Suprapubic skin (tissue), 4 donors: ENCODE measurements around the gene HERC6. TPM values are rescaled to one million over a fixed set of nuclear protein-coding genes. Genes with fewer than 3 reads are reported as not detected.
A peak's percentile ranks its signal among the peaks of the same experiment; 100 is the strongest.
"Not testable (repeated sequence)": the region's sequence is repeated elsewhere in the genome, so short reads cannot be mapped to it uniquely, and the experiment has no call there.

Source experiments
- DNase-seq, 2 donors: peaks; one replicate each; pipeline ENCODE4 v3.0.0-alpha.2; 2019; ENCODE audit warnings: low spot score in 2 of 2
- H3K27ac ChIP-seq: fragments of 200-600 bp; sonication (generic); one replicate; pipeline ENCODE4 v1.5.1; 2019
- H3K27me3 ChIP-seq: fragments of 200-600 bp; sonication (generic); one replicate; pipeline ENCODE4 v1.5.1; 2019
- H3K36me3 ChIP-seq: fragments of 200-600 bp; sonication (generic); one replicate; pipeline ENCODE4 v1.5.1; 2019
- H3K4me1 ChIP-seq: fragments of 200-600 bp; sonication (generic); one replicate; pipeline ENCODE4 v1.5.1; 2019
- H3K4me3 ChIP-seq: fragments of 200-600 bp; sonication (generic); one replicate; pipeline ENCODE4 v1.5.1; 2019; ENCODE audit warnings: mild to moderate bottlenecking
- H3K9me3 ChIP-seq: fragments of 200-600 bp; sonication (generic); one replicate; pipeline ENCODE4 v1.5.1; 2019
- CTCF ChIP-seq, 2 donors: fragments of 200-600 bp in 1 of 2; fragments of 450-650 bp in 1 of 2; sonication (generic) in 1 of 2; IDR thresholded peaks; one replicate each; pipeline ENCODE4 v1.5.1; 2016 to 2019; ENCODE audit warnings: antibody characterized with exemption in 2 of 2, mild to moderate bottlenecking in 1 of 2, moderate library complexity in 1 of 2
- EP300 ChIP-seq: sonication (generic); formaldehyde crosslinking; IDR thresholded peaks from one replicate; pipeline ENCODE4 v1.6.1; 2017; ENCODE audit warnings: antibody characterized with exemption
- POLR2A ChIP-seq, 2 donors: fragments of 450-650 bp; IDR thresholded peaks; one replicate each; pipeline ENCODE4 v1.6.1; 2017; ENCODE audit warnings: antibody characterized with exemption in 2 of 2, mild to moderate bottlenecking in 2 of 2, moderate library complexity in 2 of 2
- POLR2AphosphoS5 ChIP-seq, 3 donors: sonication (generic); formaldehyde crosslinking; IDR thresholded peaks; one replicate each; pipeline ENCODE4 v1.6.1; 2017; ENCODE audit warnings: antibody characterized with exemption in 3 of 3
- WGBS: methylation state at CpG from one replicate; pipeline ENCODE4 v1.1.5; 2018; 5-methylcytosine and 5-hydroxymethylcytosine counted together
- total RNA-seq, 4 donors: library from RNA; depleted of rRNA; stranded (reverse); fragments of >200 nt; gene quantifications; one replicate each; pipeline ENCODE4 v1.1.0, GENCODE V29; 2016

HERC6 gene
- 1 to 10 TPM; 2.7 to 7.9 (median 3.1) TPM for total RNA-seq

GRCh38 chr4:88378691-88379559 lies at the start of gene HERC6:
HERC6 (plus strand) TSS chr4:88378852; CDS start chr4:88378922, 70 bp downstream.
- peak; percentile 33 to 73 for TF ChIP-seq CTCF (IDR thresholded peaks at IDR 0.05)
- no peak for TF ChIP-seq POLR2AphosphoS5 (IDR thresholded peaks at IDR 0.05)
- no peak for TF ChIP-seq EP300
- TF ChIP-seq POLR2A (IDR thresholded peaks at IDR 0.05) = no peak
- no peaks in the 10 kb centered on the region for H3K9me3 ChIP-seq
- H3K27ac ChIP-seq = peak within 1 kb of the TSS; percentile 91
- DNase-seq = peak; percentile 77 to 83
- no peaks in the 10 kb centered on the region for H3K4me1 ChIP-seq
- WGBS = 0% methylated on average over 31 of the region's 62 CpGs
- H3K27me3 ChIP-seq = no peaks in the 10 kb centered on the region
- no peaks in the 10 kb centered on the region for H3K36me3 ChIP-seq
- H3K4me3 ChIP-seq = peak within 1 kb of the TSS; percentile 99

- DNase-seq = no peak
- no peak overlapping the region for H3K4me3 ChIP-seq
- H3K27ac ChIP-seq = no peak overlapping the region
- H3K36me3 ChIP-seq = no peaks in the 10 kb centered on the region
- 95% methylated on average over 1 of the region's 1 CpG for WGBS
- TF ChIP-seq POLR2A (IDR thresholded peaks at IDR 0.05) (no peak), POLR2AphosphoS5 (IDR thresholded peaks at IDR 0.05) (no peak), CTCF (IDR thresholded peaks at IDR 0.05) (no peak), EP300 (no peak)
- no peaks in the 10 kb centered on the region for H3K9me3 ChIP-seq
- no peaks in the 10 kb centered on the region for H3K4me1 ChIP-seq
- no peaks in the 10 kb centered on the region for H3K27me3 ChIP-seq
Observed at GRCh38 chr4:88333741-88334405, 44.8 kb upstream of the HERC6 start.

GRCh38 chr4:88335092-88335665 lies 43.5 kb upstream of the HERC6 start:
- 64% methylated on average over 11 of the region's 11 CpGs for WGBS
- no peak overlapping the region for H3K27ac ChIP-seq

GRCh38 chr4:88341227-88342192 lies 37.1 kb upstream of the HERC6 start:
- Histone ChIP-seq H3K4me1 (no peaks in the 10 kb centered on the region), H3K36me3 (no peaks in the 10 kb centered on the region), H3K27me3 (no peaks in the 10 kb centered on the region), H3K27ac (no peak overlapping the region), H3K9me3 (no peaks in the 10 kb centered on the region), H3K4me3 (no peak overlapping the region)
- TF ChIP-seq CTCF (IDR thresholded peaks at IDR 0.05) = no peak
- TF ChIP-seq POLR2A (IDR thresholded peaks at IDR 0.05) = no peak
- no peak for TF ChIP-seq EP300
- WGBS = 72% methylated on average over 8 of the region's 8 CpGs
- DNase-seq = no peak

More at GRCh38 chr4:88335092-88335665, 43.5 kb upstream of the HERC6 start:
- Histone ChIP-seq H3K27me3 (no peaks in the 10 kb centered on the region), H3K36me3 (no peaks in the 10 kb centered on the region), H3K4me1 (no peaks in the 10 kb centered on the region), H3K9me3 (no peaks in the 10 kb centered on the region), H3K4me3 (no peak overlapping the region)
- TF ChIP-seq POLR2AphosphoS5 (IDR thresholded peaks at IDR 0.05) = no peak
- no peak for TF ChIP-seq POLR2A (IDR thresholded peaks at IDR 0.05)
- no peak for TF ChIP-seq CTCF (IDR thresholded peaks at IDR 0.05)
- no peak for TF ChIP-seq EP300
- no peak for DNase-seq

- not testable (repeated sequence) for H3K9me3 ChIP-seq, H3K4me3 ChIP-seq, H3K27ac ChIP-seq, H3K36me3 ChIP-seq, H3K4me1 ChIP-seq, H3K27me3 ChIP-seq, DNase-seq
- WGBS = 92% methylated on average over 3 of the region's 3 CpGs
Observed at GRCh38 chr4:88346902-88347301, 31.8 kb upstream of the HERC6 start.

GRCh38 chr4:88348761-88349160 lies 29.9 kb upstream of the HERC6 start:
- H3K36me3 ChIP-seq, H3K4me1 ChIP-seq, H3K27ac ChIP-seq, H3K4me3 ChIP-seq, DNase-seq, H3K9me3 ChIP-seq, H3K27me3 ChIP-seq: not testable (repeated sequence)
- WGBS = 91% methylated on average over 7 of the region's 7 CpGs
